Left cardiac atrium (tissue), 4 donors: Measurements from ENCODE around the gene VWA5A. TPM values are rescaled to one million over a fixed set of nuclear protein-coding genes. Genes with fewer than 3 reads are reported as not detected.
"Not testable (repeated sequence)": the region's sequence is repeated elsewhere in the genome, so short reads cannot be mapped to it uniquely, and the experiment has no call there.

Source experiments
- ATAC-seq, 2 donors: fragments of 200-7000 bp; cut with Tn5 transposase; one replicate each; pipeline ENCODE4 v1.9.1; 2020; ENCODE audit warnings: mild to moderate bottlenecking in 2 of 2, moderate library complexity in 2 of 2
- DNase-seq: peaks from one replicate; pipeline ENCODE4 v3.0.0-alpha.2; 2020
- intact Hi-C, 2 donors: fragments of 100-400 bp; cut with DNase I; formaldehyde crosslinking; loops; one replicate each; pipeline versions ENCODE4 v1.14.1 to v1.15.1; 2022 to 2023
- total RNA-seq, 2 donors: library from RNA; stranded (reverse); fragmentation: NEBNext Ultra II Directional; extraction: Animal tissue kit (Norgen Biotek cat#: 25700); gene quantifications; one replicate each; pipeline ENCODE4 v1.2.1, GENCODE V29; 2021
- donor health status: DM: no; HTN: yes; CAD: no.
- donor health status: DM: no; HTN: yes; CAD: no; lungs with severe emphysema.
- donor health status: DM: yes; HTN: yes; CAD: no.
- donor health status: Dilated cardiomyopathy.

Gene VWA5A
- total RNA-seq, 2 donors from 2014 or later = 5.4 to 7.6 TPM

DNA sequence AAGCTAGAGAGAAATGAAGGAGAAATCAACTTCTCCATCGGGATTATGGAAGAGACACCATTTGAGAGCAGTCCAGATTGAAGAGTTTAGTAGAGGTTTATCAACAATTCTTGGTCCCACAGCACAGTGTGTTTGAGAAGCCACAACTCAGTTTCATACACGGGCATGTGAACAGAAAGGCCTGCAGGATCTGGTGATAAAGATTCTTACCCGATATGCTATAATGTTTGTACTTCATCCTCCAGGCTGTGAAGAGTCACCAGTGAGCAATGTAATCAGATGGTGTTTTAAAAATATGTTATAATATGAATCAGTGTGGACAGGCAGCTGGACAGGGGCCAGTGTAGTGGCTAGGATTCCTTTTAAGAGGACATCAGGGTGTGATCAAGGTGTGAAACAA lies 29.7 kb upstream of the VWA5A start:
- ATAC-seq (no peak), DNase-seq (no peak)
- intact Hi-C loops = no loop called here

DNA sequence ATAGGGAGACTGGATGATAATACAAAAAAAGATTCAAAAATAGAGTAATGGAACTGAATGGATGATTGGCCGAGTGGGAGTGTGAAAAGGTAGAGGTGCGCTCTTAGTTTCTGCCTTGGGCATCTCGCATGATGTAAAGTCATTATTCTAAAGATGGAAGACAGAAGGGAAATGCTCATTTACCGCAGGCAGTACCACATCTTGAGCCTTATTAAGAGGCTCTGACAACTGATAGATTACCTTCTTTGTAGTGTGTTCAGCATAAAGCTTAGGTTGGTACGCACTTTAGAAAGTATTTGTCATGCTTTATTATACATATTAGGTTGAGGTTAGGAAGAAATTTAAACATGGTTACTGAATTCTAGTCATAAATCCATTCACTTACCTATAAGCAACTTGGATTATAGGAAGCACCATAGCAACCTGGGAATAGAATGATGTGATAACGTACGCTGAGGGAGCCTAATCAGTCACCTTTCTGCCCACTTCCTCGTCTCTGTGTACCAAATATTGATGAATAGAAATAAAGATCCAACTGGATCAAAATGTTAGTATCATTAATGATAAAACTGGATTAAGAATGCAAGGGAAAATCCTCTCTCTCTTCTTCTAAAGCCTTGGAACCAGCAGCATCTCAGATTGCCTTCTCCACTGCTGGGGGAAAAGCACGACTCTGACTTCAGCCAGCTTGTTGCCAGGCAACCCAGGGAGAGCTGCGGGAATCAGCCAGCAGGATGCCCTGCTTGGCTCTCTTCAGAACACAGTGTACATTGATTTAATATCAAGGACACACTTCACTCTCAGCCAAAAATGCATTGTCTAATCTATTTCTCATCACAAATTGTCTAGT lies 29.0 kb upstream of the VWA5A start:
- no peak for ATAC-seq
- no peak for DNase-seq
- intact Hi-C loops = no loop called here

DNA sequence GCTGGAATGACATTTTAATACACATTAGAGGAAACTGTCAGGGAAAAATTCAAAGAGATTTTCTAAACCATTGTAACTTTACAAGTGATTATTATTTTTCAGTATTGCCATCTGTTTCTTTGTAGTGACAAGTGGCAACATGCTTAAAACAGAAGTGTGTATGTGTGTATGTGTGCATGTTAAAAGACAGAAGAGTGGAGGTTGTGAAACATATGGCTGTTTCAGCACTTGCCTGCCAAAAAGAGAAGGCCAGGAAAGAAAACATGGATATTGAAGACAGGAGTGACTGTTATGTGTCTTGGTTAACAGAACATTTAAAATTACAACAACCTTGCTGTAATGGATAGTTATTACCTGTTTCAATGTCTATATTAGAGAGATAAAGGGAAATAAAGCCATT lies 24.3 kb upstream of the VWA5A start:
- intact Hi-C loops = no loop called here
- DNase-seq (no peak), ATAC-seq (no peak)

DNA sequence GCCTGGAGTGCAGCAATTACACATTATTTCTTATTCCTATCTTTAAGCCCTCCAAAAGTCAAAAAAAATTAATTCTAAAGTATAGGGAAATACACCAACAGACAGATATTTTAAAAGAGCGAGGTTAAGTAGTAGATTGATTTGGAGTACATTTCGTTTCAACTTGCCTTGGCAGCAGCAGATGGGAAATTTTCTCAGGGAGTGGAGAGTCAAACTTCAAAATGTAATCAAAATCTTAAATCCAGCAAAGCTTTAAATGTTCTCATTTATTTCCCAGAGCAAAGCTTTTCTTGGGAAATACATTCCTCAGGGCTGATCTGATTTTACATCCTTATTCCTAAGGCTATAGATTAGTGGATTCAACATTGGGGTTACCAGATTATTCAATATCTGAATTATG lies 21.9 kb upstream of the VWA5A start:
- DNase-seq (no peak), ATAC-seq (no peak)
- intact Hi-C loops = no loop called here

DNA sequence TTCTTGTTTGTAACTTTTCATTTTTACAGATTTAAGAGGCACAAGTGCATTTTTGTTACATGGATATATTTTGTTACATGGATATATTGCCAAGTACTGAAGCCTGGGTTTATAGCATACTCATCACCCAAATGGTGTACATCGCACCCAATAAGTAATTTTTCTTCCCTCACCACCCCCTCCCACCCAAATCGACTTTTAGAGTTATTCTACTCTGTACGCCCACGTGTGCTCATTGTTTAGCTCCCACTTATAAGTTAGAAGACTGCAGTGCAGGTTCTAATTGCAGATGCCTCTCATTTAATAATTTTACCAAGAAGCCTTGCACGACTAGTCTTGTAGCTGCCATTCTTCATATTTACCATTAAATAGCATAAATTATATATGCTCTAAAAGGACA lies 20.5 kb upstream of the VWA5A start:
- DNase-seq (no peak), ATAC-seq (no peak)
- intact Hi-C loops = no loop called here

DNA sequence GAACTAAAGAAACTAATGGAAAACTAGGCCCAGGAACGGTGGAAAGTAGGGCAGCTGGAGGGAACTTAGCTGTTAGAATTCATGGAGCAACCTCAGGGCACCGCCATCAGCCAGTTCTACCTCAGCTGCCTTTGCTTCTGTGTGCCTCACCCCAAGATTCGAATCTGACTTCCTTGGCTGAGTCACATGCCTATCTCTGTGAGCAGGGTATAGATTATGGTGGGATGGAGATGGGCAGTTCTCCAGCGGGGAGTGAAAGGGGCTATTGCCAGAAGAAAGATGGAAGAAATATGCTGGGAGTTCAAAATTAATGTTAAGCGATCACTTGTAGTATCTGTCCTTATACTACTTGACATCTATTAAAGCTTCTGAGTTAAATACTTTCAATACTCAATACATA lies 18.9 kb upstream of the VWA5A start:
- no peak for DNase-seq
- ATAC-seq = no peak
- intact Hi-C loops = no loop called here

DNA sequence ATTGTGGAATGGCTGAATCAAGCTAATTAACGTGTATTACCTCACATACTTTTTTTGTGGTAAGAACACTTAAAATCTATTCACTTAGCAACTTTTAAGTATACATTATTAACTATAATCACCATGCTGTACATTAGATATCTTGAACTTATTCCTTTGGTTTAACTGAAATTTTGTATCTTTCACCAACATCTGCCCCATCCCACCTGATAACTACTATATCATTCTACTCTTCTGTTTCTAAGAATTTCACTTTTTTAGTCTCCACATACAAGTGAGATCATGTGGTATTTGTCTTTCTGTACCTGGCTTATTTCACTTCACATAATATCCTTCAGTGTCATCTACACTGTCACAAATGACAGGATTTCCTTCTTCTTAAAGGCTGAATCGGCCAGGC lies 17.1 kb upstream of the VWA5A start:
- intact Hi-C loops = no loop called here
- ATAC-seq (no peak), DNase-seq (no peak)

DNA sequence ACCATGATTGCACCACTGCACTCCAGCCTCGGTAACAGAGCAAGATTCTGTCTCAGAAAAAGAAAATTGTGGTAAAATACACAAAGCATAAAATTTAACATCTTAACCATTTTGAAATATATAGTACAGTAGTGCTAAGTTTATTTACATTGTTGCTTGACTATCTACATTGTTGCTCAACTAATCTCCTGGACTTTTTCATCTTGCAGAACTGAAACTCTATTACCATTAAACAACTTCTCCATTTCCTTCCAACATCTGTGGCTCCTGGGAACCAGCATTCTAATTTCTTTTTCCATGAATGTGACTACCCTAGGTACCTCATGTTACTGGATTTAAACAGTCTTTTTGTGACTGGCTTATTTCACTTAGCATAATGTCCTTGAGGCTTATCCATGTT lies 13.5 kb upstream of the VWA5A start:
- DNase-seq (no peak), ATAC-seq (no peak)
- intact Hi-C loops = no loop called here

DNA sequence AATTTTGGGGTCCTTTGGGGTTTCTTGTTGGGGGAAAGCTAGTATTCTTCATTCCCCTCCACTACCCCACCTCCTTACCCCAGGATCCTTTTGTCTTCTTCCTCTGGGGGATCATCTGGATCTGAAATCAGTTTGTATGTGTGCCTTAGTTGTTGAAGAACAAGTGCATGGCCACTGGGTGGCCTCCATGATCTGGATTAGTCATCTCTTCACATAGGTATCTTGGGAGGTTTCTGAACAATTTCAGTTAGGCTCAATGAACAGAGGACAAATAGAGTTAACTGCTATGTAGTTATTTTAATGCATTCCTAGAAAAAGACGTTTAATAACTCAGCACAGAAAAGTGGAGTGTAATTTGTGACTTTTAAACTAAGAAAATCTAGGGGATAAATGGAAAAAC lies 7.1 kb upstream of the VWA5A start:
- intact Hi-C loops = no loop called here
- DNase-seq (no peak), ATAC-seq (no peak)

DNA sequence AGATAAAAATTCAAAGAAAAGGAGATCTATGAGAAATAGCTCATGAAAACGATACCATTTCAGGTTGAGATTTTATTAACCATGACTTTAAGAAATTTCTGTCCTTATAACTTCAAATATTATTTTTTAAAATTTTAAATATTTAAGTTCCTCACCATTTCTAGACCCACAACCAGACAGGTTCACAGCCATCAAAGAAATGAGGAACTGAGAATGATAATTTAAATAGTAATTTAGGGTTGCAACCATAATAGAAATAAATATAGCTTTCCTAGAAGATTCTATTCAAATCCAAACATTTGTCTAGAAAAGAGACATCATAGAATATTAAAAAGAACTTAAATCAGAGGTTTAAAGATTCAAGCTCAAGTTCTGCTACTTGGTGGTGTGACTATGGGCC lies 5.9 kb upstream of the VWA5A start:
- no peak for ATAC-seq

DNA sequence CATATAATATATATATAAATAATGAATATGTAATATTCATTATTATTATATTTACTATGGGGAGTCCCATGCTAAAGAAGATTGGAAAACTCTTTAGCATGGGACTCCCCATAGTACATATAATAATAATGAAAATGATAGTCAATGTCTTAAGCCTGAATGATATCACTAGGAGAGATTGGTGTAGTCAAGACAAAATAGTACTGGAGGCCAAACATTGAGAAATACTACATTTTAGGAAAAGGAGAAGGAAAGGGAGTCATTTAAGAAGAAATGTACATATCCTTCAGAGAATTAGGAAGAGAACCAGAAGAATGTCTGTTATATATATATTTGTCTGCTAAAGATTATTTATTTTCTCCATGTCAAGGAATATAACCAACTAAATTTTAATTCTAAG lies 5.0 kb upstream of the VWA5A start:
- DNase-seq (no peak), ATAC-seq (no peak)
- intact Hi-C loops = no loop called here

More for the DNA sequence above, 5.9 kb upstream of the VWA5A start:
- intact Hi-C loops = no loop called here
- no peak for DNase-seq

DNA sequence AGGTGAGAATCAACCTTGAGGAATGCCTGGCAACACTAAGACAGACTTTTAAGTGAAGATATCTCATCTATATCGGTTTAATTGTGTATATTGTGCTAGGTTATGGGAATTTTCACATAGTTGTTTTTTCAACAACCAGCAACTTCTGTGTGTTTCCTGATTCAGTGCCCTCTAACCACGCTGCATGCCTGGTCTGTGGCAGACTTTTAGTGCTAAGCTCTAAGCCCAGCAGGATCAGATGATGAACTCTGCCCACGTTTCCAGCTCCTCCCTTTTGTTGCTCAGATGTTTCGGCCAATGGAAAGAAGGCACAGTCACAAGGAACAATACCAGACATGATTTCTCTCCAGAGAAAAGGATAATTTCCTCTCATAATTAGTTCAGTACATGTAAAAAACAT lies 1.4 kb upstream of the VWA5A start:
- ATAC-seq (no peak), DNase-seq (no peak)
- intact Hi-C loops = no loop called here

DNA sequence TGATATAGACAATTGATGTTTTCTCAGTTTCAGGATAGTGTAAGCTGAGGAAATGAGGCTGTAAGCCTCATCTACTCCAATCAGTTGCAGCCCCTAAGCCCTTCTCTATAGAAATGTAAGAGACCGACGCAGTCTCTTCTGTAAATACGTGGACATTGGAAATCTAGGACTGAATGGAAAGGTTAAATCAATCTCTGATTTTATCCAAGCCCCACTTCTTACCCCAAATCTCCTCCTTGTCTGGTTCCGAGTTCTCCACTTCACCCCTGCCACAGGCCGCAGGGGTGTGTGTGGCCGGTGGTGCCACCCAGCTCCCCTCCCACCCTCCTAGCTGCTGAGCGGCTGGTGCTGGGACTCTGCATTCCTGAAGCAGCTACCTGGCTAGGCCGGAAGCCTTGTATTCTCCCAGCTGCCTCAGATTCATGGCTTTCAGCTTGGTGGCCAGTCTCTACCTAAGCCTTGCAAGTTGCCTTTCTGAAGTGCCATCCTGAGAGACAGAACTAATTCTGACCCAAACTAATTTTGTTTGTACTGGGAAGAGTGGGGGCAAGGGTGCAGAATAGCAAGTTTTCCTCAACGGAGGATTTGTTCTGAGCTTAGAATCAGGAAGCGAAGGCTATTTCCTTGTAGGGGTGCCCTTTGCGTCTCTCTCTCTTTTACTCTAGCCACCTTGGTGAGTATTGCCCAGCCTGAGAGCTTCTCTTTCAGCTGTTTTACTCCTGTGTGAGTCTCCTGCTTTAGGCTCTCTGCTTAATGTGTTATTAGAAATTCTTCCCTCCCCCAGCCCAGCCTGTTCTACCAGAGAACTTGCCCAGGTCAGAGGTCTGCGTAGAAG lies 749 bp downstream of the VWA5A start:
- DNase-seq (peak; percentile 26), ATAC-seq (peak; percentile 43 to 71)
- intact Hi-C loops = no loop called here

DNA sequence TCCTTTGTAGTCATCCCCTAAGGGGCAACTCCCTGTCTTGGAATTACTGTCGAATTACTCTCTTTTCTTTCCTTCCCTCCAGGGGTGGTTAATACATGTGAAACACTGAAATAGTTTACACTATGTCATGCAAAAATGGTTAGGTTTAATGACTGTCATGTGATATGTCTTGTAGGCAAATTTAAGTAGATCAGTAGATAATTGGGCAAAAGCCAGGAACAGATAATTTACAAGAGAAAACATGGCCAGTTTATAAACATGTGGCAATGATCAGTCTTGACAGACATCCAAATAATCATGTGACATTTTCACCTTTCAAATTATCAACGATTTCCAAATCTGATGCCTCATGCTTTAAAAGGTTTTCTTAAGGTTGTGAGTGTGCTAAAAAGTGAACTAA lies 3.9 kb downstream of the VWA5A start:
- intact Hi-C loops = no loop called here
- ATAC-seq (no peak), DNase-seq (no peak)

DNA sequence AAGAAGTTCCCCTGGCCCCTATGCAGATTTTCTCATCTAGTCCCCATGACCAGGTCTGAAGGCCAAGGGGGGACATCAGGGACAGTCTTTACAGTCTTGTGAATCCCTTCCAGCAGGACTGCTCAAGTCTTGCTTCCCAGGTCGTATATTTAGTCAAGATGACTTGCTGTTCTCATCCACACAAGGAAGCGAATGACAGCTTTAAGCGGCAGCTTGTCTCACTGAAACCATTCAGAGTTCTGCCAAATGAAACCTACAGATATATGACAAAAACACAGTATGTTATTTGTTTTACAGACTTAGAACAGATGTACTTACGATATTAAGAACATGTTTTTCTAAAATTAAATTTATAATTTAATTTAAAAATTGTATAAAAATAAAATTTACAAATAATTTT lies 5.6 kb downstream of the VWA5A start:
- ATAC-seq (no peak), DNase-seq (no peak)
- intact Hi-C loops = no loop called here

DNA sequence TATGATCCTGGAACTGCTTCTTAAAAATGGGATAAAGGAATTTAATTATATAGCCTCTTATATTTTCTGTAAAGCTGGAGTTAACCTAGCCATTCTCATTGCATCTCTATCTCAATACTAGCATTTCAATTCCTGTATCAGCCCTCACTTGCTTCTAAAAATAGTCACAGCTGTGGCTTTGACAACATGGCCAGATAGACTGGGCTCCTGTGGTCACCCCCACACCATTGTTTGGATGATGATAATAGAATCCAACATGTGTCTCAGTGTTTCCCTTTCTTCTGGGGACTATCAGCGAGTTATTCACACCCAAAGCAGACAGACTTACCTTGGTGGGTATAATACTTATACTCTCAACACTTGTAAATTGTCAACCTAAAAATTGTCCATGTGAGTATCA lies 6.9 kb downstream of the VWA5A start:
- intact Hi-C loops = no loop called here
- ATAC-seq (no peak), DNase-seq (no peak)

DNA sequence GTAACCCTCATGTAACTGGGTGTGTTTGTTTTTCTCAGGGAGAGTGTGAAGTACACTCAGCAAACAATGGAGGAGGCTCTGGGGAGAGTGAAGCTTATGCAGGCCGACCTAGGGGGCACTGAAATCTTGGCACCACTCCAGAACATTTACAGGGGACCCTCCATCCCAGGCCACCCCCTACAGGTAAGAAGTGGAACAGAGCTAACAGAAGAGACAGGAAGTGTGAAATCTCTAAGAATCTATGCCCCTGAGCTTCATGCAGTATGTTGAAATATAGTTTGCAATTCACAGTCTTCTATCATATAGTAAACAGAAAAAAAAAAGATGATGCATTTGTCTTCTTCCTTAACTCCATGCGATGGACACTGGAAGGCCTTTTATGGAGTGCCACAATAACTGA lies 8.4 kb downstream of the VWA5A start:
- no peak for DNase-seq
- intact Hi-C loops = no loop called here
- no peak for ATAC-seq

DNA sequence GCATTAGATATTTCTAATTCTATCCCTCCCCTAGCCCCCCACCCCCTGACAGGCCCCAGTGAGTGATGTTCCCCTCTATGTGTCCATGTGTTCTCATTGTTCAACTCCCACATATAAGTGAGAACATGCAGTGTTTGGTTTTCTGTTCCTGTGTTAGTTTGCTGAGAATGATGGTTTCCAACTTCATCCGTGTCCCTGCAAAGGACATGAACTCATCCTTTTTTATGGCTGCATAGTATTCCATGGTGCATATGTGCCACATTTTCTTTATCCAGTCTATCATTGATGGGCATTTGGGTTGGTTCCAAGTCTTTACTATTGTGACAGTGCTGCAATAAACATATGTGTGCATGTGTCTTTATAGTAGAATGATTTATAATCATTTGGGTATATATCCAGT lies 11.9 kb downstream of the VWA5A start:
- not testable (repeated sequence) for ATAC-seq

DNA sequence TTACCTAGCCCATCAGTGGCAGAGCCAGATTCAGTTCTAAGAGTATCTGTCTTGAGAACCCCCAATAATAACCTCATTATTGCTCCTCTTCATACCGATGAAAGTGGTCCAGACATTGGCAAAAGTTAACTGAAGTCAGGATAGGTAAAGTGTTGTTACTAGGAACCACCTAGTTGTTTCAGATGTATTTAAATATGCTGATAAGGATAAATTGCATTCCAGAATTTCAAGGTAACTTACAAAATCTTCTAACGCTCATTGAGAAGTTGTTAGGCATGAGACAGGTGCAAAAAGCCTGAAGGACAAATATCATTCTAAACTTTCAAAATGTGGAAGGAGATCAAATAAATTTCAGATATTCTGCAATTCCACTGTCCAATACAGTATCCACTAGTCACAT lies 27.8 kb downstream of the VWA5A start:
- no peak for ATAC-seq
- intact Hi-C loops = no loop called here

More for the DNA sequence above, 11.9 kb downstream of the VWA5A start:
- intact Hi-C loops, DNase-seq: not testable (repeated sequence)

DNA sequence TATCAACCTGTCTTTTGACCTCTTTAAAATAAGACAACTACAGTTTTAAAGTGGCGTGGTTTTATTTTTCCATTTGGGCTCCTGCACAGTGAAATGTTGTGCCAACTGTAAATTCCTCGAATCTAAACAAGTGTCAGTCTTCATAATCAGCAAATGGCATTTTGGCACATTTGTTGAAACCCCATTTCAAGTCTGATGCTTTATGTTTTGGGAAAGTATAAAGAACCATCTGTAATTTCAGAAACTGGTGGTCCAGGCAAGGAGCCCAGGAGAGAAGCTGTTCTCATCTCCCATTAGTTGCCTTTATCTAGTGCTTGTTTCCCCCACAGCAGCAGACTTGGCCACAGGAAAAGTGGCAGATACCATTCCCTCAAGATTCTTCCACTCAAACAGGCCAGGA lies 32.7 kb downstream of the VWA5A start:
- intact Hi-C loops = no loop called here
- no peak for ATAC-seq
- DNase-seq = no peak

More for the DNA sequence above, 27.8 kb downstream of the VWA5A start:
- no peak for DNase-seq

DNA sequence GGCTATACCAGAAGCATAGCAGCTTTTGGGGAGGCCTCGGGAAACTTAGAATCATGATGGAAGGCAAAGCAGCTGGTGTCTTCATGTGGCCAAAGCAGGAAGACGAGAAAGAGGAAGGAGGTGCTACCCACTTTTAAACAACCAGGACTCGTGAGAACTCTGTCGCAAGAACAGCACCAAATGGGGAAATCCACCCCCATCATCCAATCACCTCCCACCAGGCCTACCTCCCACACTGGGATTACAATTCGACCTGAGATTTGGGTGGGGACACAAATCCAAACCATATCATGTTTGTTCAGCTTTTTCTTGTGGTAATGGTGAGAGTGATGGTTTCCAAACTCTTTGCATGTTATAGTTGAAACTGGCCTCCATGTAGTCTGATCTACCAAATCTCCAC lies 35.4 kb downstream of the VWA5A start:
- ATAC-seq (no peak), DNase-seq (no peak)
- intact Hi-C loops = no loop called here
